ENCODE results near the gene JOSD2.
A peak's percentile ranks its signal among the peaks of the same experiment; 100 is the strongest.
"Not testable (repeated sequence)": the region's sequence is repeated elsewhere in the genome, so short reads cannot be mapped to it uniquely, and the experiment has no call there.

Gene JOSD2

DNA sequence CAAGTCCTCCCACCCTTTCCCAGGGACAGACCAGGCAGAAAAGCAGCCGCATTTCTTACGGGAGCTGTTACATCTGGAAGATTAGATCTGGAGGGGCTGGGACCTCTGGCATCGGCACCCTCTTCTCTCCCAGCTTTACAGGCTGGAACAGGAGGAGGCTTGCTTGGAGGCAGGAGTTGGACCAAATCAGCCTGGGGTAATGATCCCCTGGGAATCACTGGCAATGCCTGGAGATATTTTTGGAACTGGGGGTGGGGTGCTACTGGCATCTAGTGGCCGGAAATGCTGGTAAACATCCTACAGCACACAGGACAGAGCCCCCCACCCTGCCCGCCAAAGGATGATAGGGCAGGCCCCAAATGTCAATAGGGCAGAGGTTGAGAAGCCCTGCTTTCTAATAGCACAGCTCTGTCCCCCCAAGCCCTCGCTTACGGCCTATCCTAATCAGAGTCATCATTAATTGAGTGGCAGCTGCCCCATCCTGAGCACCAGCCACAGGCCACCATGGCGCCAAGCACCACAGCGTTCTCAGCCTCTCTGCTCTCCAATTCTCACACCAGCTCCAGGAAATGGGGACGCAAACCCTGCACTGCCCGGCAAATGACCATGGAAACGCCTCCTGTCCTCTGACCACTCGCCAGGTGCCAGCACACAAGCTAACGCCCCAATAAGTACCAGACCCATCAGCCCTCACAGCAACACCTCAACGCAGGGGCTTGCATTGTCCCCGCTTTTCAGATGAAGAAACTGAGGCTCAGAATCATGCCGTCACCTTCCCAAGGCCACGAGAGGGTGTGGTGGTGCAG lies 36.6 kb upstream of the JOSD2 start:
- no peak for DNase-seq (ENCODE audit: low read depth, low spot score)
- no peak overlapping the region for H3K27ac ChIP-seq

DNA sequence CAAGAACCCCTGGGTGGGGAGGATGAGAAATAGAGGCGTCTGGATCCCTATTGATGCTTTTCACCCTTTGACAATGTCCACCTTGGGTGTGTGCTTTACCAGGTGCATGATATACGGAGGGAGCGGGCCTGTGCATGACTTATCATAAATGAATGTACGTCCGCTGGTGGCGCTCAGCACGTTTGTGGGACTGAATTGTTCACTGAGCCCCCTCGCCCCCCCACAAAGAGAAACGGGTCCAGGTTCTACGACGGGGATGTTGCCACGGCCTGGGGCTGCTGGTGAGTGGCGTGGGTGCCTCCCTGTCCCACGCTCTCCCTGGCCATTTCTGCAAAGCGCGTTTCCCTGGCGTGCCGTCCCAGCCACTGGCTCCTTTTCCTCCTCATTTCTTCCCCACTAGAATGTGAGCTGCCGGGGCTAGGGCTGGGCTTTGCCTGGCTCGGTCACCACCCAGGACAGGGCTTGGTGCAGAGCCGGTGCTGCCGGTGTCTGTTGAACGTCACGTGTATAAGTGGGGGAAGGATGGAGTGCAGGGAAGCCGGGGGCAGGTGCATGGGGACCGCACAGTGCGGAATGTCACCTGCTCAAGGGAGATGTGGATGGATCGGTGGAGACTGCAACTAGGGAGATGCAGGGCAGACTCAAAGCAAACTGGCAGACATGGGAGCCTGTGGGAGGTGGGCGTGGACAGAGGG lies 35.7 kb upstream of the JOSD2 start:
- no peak for DNase-seq (ENCODE audit: low read depth, low spot score)
- no peak overlapping the region for H3K27ac ChIP-seq

DNA sequence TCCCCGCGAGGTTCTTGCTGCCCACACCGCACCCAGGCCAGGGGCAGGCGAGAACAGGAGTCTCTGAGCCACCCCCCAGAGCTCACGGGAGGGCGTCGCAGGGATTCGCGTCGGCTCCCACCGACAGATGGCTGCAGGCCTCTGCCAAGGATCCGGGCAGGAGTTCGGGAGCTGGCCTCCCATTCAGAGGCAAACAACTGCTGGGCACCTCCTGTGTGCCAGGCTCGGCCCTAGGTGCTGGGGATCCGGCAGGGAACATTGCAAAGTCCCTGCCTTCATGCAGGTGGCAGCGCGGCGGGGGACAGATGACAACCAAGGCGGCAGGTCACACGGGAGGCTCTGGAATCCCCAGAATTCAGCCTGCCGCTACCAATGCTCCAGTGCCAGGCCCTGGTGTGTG lies 32.0 kb upstream of the JOSD2 start:
- DNase-seq (ENCODE audit: low read depth, low spot score) = no peak
- H3K27ac ChIP-seq = no peak overlapping the region

DNA sequence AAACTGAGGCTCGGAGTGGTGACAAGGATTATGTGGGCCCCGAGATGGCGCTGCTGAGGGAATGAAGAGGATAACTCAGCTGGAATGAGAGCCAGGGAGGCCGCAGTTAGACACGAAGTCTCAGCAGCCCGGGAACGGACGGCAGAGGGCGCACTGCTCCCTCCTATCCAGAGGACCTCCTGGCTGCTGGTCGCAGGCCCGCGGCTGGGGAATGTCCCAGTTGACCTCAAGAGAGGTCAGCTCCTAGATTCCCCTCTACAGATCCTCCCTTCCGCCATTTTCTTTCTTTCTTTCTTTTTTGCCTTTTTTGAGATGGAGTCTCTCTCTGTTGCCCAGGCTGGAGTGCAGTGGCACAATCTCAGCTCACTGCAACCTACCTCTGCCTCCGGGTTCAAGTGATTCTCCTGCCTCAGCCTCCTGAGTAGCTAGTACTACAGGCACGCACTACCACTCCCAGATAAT lies 26.8 kb upstream of the JOSD2 start:
- H3K27ac ChIP-seq = no peak overlapping the region
- DNase-seq (ENCODE audit: low read depth, low spot score) = peak; percentile 10

DNA sequence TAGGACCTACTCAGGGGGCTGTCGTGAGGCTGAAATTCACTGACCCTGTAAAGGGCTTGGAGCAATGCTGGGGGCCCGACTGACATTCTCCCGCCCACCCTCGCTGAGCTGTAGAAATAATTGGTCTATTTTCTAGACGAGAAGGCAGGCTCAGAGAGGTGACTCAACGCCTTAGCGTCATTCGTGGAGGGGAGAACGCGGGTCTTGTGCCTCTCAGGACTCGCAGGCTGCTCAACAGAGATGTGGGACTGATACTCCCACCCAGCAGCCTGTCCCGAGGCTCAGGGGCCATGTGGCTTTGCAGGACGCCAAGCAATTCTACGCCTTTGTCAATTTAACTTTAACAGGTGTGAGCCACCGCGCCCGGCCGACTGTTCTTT lies 26.3 kb upstream of the JOSD2 start:
- H3K27ac ChIP-seq = no peak overlapping the region
- DNase-seq (ENCODE audit: low read depth, low spot score) = no peak

DNA sequence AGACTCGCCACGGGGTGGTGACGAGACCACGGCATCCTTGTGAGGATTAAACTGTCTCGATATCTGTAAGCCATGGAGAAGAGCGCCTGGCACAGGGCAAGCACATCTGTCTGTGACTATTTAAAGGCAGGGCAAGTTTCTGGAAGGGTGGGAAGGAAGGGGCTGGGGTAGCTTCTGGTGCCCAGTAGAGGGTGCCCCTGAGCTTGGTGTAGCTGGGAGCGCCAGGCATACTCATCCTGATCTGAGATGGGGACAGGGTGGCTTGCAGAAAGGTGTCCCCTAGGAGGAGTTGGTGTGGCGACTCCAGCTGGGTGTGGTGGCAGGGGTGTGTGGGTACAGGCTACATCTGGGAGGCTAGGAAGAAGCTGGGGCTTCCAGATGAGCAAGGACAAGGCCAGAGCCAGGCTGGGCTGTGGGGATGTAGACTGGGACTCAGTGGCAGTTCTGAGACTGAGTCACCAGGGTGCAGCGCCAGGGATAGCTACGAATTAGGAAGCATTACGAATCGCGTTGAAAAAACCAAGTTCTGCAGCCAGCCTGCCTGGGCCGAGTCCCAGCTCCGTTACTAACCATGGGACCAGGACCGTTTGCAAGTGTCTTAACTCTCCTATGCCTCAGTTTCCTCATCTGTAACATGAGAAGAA lies 25.8 kb upstream of the JOSD2 start:
- H3K27ac ChIP-seq = no peak overlapping the region
- DNase-seq (ENCODE audit: low read depth, low spot score) = no peak

DNA sequence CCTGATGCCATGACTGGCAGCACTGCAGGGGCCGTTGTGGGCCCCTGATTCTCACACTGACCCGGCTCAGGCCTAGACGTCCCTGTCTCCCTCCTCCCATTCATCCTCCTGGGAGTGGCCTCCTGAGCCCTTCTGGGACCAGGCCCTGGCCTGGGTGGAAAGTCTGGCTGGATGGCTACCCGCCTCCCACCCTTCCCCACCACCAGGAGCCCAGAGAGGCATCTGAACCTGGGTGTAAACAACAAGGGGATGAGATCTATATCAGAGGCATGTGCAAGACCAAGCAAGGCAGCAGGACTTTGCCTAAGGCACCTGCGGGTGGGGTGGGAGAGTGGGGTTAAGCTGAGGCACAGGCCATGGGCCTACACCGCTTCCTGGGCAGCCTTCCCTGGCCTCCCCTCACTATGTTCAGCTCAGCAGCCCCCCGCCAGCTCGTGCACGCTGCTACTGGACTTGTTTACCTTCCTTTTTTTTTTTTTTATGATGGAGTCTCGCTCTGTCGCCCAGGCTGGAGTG lies 24.7 kb upstream of the JOSD2 start:
- DNase-seq (ENCODE audit: low read depth, low spot score) = no peak
- H3K27ac ChIP-seq = no peak overlapping the region

DNA sequence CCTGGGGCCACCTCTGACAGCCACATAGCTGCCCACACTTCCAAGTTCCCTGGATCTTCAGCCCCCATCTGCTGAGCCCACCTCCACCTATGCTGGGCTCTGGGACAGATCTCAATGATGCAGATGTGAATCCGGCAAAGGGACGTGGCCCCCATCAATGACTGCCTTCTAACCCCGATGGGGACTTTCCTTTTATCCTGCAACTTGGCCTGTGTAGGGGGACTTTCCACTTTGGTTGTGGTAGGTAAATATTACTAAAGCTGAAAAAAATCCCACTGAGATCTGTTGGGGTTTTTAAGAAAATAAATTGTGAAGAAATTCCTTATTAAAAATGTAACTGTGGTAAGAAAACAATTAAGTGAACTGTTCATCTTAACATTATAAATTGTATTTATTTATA lies 23.5 kb upstream of the JOSD2 start:
- no peak for DNase-seq (ENCODE audit: low read depth, low spot score)
- H3K27ac ChIP-seq = no peak overlapping the region

DNA sequence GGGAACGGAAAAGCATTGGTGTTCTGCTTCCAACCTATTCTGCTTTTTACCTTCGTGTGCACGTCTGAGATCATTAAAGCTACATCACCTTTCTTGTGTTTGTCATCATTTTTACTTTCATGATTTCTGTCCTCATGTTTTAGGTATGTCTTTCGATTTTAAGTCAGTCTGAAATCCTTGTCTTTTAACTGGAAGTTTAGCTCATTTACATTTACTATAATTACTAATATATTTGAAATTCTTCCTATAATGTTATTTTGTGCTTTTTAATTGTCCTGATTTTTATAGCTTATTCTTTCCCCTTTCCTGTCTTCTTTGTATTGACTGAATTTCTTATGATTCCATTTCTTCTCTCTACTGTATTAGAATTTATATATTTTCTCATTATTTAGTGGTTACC lies 22.0 kb upstream of the JOSD2 start:
- no peak for DNase-seq (ENCODE audit: low read depth, low spot score)
- H3K27ac ChIP-seq = no peak overlapping the region

DNA sequence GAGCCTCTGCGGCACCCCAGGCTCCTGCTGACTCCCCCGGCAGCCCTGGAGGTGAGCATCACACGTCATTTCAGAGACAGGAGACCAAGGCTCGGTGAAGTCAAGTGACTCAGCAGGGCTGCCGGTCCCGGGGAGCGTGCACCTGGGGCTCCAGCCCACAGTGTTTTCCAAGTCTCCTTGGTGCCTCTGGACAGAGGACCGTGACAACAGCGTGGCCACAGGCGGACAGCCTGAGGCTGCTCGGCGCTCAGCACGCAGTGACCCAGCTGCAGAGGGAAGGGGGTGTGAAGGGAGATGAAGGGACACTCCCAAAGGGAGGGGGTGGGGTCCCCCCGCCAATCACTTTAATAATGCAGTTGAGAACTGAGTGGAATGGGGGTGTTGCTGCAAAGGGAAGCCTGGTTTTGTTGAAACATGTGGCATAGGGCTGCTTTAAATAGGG lies 20.2 kb upstream of the JOSD2 start:
- no peak for DNase-seq (ENCODE audit: low read depth, low spot score)
- no peak overlapping the region for H3K27ac ChIP-seq

DNA sequence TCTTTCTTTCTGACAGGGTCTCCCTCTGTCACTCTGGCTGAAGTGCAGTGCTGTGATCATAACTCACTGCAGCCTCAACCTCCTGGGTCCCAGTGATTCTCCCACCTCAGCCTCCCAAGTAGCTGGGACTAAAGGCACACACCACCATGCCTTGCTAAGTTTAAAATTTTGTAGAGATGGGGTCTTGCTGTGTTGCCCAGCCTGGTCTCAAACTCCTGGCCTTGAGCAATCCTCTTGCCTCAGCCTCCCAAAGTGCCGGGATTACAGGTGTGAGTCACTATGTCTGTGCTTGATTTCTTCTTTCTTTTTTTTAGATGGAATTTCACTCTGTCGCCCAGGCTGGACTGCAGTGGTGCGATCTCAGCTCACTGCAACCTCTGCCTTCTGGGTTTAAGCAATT lies 17.1 kb upstream of the JOSD2 start:
- not testable (repeated sequence) for H3K27ac ChIP-seq

DNA sequence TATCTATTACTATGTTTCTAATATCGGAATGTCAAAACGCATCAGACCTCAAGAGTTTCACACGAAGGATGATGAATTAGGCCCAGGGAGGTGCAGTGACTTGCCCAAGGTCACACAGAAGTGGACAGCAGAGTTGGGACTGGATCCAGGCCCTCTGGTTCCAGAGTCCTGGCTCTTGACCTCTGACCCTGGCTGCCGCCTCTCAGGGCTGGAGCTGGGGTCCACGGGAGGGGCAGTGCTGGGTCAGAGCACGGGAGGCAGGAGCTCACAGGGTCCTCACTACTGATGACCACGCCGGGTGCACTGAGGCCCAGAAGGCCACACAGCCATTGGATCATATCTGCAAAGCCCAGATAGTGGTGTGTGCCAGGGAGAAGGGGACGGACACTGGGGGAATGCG lies 11.9 kb upstream of the JOSD2 start:
- DNase-seq (ENCODE audit: low read depth, low spot score) = no peak
- no peak overlapping the region for H3K27ac ChIP-seq

More for the DNA sequence above, 17.1 kb upstream of the JOSD2 start:
- DNase-seq (ENCODE audit: low read depth, low spot score) = not testable (repeated sequence)

DNA sequence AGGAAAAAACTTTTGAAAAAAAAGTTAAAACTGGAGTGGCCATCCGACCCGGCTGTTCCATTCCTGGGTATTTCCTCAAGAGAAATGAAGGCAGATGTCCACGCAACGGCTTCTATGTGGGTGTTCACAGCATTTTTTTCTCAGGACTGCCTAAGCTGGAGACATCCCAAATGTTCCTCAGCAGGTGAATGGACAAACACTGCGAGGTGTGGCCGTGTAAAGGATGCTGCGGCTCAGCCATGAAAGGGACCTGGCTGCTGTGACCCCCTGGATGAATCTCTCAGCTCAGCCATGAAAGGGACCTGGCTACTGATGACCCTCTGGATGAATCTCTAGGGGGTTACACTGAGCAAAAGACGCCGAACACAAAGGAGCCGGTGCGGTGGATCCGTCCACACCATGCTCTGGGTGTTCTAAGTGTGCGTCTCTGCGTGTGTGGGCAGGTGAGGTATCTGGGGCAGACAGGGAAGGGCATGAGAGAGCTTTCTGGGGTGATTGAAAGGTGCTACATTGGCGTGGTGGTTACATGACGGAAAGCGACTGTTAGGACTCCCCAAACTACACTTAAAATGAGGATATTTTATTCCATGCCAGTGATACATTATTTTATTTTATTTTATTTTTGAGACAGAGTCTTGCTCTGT lies 10.0 kb upstream of the JOSD2 start:
- no peak for DNase-seq (ENCODE audit: low read depth, low spot score)

DNA sequence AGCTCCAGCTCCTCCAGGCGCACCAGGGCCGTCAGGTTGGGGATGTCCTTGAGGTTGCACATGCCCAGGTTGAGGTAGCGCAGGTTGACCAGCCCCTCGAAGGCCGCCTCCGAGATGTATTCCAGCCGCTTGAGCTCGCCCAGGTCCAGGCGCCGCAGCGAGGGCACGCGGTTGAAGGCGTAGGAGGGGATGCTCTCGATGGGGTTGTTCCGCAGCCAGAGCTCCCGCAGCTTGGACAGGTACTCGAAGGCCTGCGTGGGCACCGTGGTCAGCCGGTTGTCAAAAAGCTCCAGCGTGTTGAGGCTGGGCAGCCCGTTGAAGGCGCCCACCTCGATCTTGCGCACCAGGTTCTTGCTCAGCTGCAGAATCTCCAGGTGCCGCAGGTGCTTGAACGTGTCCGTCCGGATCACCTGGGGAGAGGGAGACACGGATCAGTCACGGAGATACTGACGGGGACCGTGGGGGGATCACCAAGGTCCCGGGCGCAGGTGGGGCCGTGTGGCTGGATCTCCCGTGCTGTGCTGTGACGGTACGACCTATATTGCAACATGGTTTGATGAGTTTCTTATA lies 8.1 kb upstream of the JOSD2 start:
- DNase-seq (ENCODE audit: low read depth, low spot score) = no peak
- H3K27ac ChIP-seq = no peak overlapping the region

More for the DNA sequence above, 10.0 kb upstream of the JOSD2 start:
- no peak overlapping the region for H3K27ac ChIP-seq

DNA sequence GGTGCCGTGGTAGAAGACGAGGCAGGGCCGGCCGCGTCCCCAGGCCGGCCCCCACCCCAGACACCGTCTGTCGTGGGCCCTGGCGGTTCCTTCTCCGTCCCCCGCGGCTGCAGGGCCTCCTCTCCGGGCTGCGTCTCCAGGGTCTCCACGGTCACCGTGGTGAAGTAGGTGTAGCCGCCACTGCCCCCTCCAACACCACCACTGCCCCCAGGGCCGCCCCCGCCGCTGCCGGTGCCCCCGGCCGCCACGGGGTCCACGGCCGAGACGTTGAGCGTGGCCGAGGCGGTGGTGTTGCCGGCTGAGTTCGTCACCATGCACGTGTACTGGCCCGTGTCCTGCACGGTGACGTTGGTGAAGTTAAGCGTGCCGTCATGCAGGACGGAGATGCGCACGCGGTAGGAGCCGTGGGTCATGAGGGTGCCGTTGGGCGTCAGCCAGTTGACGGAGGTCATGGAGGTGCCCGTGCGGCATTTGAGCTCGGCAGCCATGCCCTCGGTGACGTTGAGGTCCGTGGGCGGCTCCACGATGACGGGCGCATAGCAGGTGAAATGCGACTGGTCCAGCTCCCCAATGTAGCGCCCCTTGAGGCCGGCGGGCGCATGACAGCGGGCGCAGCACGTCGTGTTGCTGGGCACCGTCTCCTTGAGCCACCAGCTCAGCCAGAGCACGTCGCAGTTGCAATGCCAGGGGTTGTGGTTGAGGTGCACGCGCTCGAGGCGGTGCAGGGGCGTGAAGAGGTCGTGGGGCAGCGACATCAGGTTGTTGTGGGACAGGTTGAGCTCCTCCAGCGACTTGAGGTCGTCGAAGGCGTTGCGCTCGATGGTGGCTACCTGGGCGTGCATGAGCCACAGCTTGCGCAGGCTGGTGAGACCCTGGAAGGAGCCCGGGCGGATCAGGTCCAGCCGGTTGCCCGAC lies 7.4 kb upstream of the JOSD2 start:
- no peak for DNase-seq (ENCODE audit: low read depth, low spot score)

DNA sequence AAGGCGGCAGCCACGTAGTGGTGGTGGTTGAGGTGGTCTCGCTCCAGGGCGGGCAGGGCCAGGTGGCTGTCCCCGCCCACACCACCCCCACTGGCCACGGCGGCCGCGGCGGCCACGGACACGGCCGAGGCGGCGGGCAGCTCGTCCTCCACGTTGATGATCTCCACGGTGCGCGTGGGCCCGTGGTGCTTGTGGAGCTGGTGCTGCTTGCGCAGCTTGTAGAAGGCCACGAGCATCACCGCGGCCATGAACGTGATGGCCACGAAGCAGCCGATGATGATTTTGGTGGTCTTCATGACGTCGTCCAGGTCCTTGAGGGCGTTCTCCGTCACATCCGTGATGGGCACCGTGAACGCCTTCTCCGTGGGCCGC lies 6.7 kb upstream of the JOSD2 start:
- DNase-seq (ENCODE audit: low read depth, low spot score) = no peak
- H3K27ac ChIP-seq = no peak overlapping the region

More for the DNA sequence above, 7.4 kb upstream of the JOSD2 start:
- H3K27ac ChIP-seq = no peak overlapping the region

DNA sequence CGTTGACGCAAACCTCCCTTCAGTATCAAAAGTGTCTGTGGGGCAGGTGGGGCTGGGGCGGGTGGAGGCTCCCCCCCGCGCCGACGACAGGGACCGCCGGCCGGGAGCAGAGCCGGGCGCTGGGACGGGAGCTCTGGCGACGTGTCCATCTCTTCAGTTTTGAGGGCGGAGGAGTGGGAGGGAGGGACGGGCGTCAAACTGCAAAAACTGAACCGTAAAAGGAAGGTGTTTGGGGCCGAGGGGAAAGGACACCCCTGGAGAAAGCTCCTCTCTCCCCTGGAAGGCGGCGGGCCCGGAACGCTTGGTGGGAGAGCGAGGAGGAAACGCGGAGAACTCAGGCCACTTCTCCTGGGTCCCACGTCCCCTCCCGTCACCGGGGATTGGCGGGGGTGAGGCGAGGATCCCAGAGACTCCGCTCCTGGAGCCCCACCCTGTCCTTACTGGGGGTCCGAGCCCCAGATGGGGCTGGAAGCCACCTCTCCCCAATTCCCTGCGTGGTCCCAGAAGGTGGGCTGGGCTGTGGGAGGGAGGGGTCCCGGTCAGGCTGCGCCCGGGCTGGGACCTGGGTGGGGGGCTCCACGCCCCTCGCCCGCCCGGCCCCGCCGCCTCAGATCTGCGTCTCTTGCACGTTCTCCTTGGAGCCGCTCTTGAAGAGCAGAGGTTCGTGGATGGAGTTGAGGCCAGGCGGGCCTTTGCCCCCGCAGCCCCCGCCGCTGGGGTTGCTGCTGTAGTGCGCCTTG lies 6.1 kb upstream of the JOSD2 start:
- no peak overlapping the region for H3K27ac ChIP-seq
- no peak for DNase-seq (ENCODE audit: low read depth, low spot score)

DNA sequence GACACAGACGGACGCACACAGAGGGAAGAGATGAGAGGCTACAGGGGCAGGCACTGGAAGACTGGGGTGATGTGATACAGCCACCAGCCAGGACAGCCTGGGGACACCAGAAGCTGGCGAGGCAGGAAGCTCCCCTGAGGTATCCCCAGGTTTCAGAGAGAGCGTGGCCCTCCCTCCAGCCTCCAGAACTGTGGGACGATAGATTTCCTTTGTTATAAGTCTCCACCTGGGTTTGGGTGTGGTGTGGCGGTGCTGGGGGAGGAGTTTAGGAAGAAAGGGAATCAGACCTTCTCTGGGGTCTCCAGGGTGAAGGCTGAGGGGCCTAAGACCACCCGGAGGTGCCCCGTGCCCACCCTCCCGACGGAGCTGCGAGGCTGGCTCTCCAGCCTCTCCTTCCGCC lies 5.5 kb upstream of the JOSD2 start:
- no peak for DNase-seq (ENCODE audit: low read depth, low spot score)
- H3K27ac ChIP-seq = no peak overlapping the region

DNA sequence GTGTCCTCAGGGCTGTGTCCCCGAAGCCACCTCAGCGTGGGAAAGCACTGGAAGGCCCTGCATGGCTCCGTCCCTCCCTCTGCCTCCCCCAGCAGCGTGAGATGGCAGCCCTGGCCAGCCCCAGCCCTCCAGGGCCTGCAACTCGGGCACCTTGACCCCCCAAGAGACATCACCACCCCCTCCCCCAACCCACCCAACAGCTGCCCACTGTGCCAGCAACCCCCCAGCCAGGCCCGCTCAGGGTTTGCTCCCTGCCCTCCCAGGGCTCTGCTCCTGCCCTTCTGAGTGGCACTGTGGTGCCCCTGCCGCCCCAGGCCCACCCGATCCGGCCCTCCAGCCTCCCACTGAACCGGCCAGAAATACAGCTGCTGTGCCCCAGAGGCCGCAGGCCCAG lies 4.2 kb upstream of the JOSD2 start:
- DNase-seq (ENCODE audit: low read depth, low spot score) = no peak
- H3K27ac ChIP-seq = no peak overlapping the region
